ENCODE measurements around the gene IGSF9B. TPM values are rescaled to one million over a fixed set of nuclear protein-coding genes. Genes with fewer than 3 reads are reported as not detected.
"Not testable (repeated sequence)": the region's sequence is repeated elsewhere in the genome, so short reads cannot be mapped to it uniquely, and the experiment has no call there.

Gene IGSF9B
- 5.5 TPM for total RNA-seq

- DNase-seq = peak; percentile 89
Measured at GRCh38 chr11:133956650-133957633, at the start of gene IGSF9B. TSS of gene IGSF9B (minus strand) at chr11:133956968. CDS start at chr11:133956754, 214 bp downstream.

GRCh38 chr11:134004496-134005172 is 47.9 kb upstream of the IGSF9B start:
- no peak for DNase-seq

GRCh38 chr11:134003792-134004495 is 47.2 kb upstream of the IGSF9B start:
- no peak for DNase-seq

- not testable (repeated sequence) for DNase-seq
Measured at GRCh38 chr11:134002819-134003218, 46.1 kb upstream of the IGSF9B start.

GRCh38 chr11:134002338-134002737 is 45.6 kb upstream of the IGSF9B start:
- not testable (repeated sequence) for DNase-seq

GRCh38 chr11:134001596-134001995 is 44.8 kb upstream of the IGSF9B start:
- DNase-seq = no peak

- DNase-seq = no peak
Measured at GRCh38 chr11:134001088-134001487, 44.3 kb upstream of the IGSF9B start.

- no peak for DNase-seq
Measured at GRCh38 chr11:133999355-133999754, 42.6 kb upstream of the IGSF9B start.

- DNase-seq = no peak
Measured at GRCh38 chr11:133997554-133997953, 40.8 kb upstream of the IGSF9B start.

- DNase-seq = no peak
Measured at GRCh38 chr11:133996671-133997070, 39.9 kb upstream of the IGSF9B start.

- no peak for DNase-seq
Measured at GRCh38 chr11:133995066-133995465, 38.3 kb upstream of the IGSF9B start.

- DNase-seq = no peak
Measured at GRCh38 chr11:133993921-133994320, 37.2 kb upstream of the IGSF9B start.

GRCh38 chr11:133993107-133993506 is 36.3 kb upstream of the IGSF9B start:
- no peak for DNase-seq

- DNase-seq = no peak
Measured at GRCh38 chr11:133992121-133992520, 35.4 kb upstream of the IGSF9B start.

- DNase-seq = no peak
Measured at GRCh38 chr11:133991101-133991500, 34.3 kb upstream of the IGSF9B start.

- DNase-seq = no peak
Measured at GRCh38 chr11:133990501-133990900, 33.7 kb upstream of the IGSF9B start.

- no peak for DNase-seq
Measured at GRCh38 chr11:133988686-133989410, 32.1 kb upstream of the IGSF9B start.

- DNase-seq = no peak
Measured at GRCh38 chr11:133987171-133987570, 30.4 kb upstream of the IGSF9B start.

- no peak for DNase-seq
Measured at GRCh38 chr11:133985981-133986944, 29.5 kb upstream of the IGSF9B start.

- DNase-seq = no peak
Measured at GRCh38 chr11:133984828-133985227, 28.1 kb upstream of the IGSF9B start.

All from occipital lobe (tissue), 2 donors.